Tongue (tissue), 2 donors: Measurements from ENCODE around the gene COCH. TPM values are rescaled to one million over a fixed set of nuclear protein-coding genes. Genes with fewer than 3 reads are reported as not detected.
"Not testable (repeated sequence)": the region's sequence is repeated elsewhere in the genome, so short reads cannot be mapped to it uniquely, and the experiment has no call there.

Source experiments
- DNase-seq: peaks from one replicate; pipeline ENCODE4 v3.0.0-alpha.2; 2015
- total RNA-seq: library from RNA; depleted of rRNA; stranded (reverse); fragments of >200 nt; gene quantifications from one replicate; pipeline ENCODE4 v1.2.3, GENCODE V29; 2014

Gene COCH
- total RNA-seq, 1 donor from 2014 or later, result 2.8 TPM

- not testable (repeated sequence) for DNase-seq
Measured at GRCh38 chr14:30933937-30934336, 59.6 kb downstream of the COCH start.

DNA sequence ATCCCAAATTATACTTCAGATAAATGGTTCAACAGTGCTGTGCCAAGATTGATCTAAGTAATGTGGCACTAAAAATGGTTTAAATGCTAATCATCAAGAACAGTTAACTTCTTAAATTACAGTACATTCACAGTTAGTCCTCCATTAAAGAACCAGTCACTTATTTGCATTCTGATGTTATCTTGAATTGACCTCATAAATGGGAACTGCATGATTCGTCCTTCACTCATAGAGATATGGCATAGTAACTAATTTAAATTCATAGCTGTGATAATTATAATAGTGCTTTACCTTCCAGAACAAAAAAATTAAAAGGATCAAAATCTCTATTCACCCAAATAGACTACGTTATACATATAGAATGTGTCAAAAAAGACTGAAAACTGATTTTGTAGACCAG lies 61.1 kb downstream of the COCH start:
- DNase-seq, result no peak

- no peak for DNase-seq
Measured at GRCh38 chr14:30938617-30939016, 64.3 kb downstream of the COCH start.

Other genes with a start within 250 kb of the COCH start
- gene AP4S1, start 151.1 kb downstream of the COCH start, total RNA-seq, result 18.6 TPM
- 86.4 TPM for gene STRN3, start 151.8 kb downstream of the COCH start, total RNA-seq